Measurements from ENCODE around the gene LRFN5. TPM values are rescaled to one million over a fixed set of nuclear protein-coding genes. Genes with fewer than 3 reads are reported as not detected.

The LRFN5 gene
- polyA plus RNA-seq, 3 donors = not detected

DNA sequence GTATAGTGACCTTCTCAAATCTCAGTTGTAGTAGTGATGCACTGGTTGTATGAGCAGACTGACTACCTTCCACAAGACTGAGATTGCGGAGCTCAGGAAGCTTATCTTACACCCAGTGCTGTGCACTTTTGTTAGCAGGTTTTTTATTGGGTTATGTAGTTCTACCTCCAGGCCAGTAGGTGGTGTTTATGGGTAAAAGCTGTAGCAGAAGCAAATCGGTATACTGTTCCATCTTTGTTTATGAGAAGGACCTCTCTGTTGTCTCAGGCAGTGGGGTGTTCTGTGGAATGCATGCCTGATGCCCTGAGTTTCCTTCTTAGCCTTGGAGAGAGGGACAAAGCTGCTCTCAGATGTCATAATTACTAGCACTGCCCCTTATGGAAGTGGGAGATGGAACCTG, 217.8 kb downstream of the LRFN5 start:
- H3K9me3 ChIP-seq (replicated peaks in 1 of 2; ENCODE audit: control insufficient read depth in 1 of 2, insufficient read depth in 1 of 2, low read length in 2 of 2) = peaks cover 0 to 12% of the 10 kb centered on the region in 2 donors
- WGBS (ENCODE audit: insufficient coverage) = 100% methylated on average over 1 of the region's 2 CpGs
- H3K27ac Mint-ChIP-seq = no peak overlapping the region
- peaks cover 0 to 1% (median 1%) of the 10 kb centered on the region in 3 donors for H3K27me3 Mint-ChIP-seq (ENCODE audit: low read depth in 3 of 3)
- H3K4me1 ChIP-seq (ENCODE audit: control insufficient read depth in 1 of 2, insufficient read depth in 2 of 2, low read length in 2 of 2) = no peaks in the 10 kb centered on the region
- no peaks in the 10 kb centered on the region for H3K79me2 ChIP-seq (ENCODE audit: insufficient read depth, low read length)
- no peak overlapping the region for H3K4me3 Mint-ChIP-seq
- H4K20me1 ChIP-seq (ENCODE audit: insufficient read depth, low read length) = no peaks in the 10 kb centered on the region
- no peak for DNase-seq
- TF ChIP-seq, protein P1, sequence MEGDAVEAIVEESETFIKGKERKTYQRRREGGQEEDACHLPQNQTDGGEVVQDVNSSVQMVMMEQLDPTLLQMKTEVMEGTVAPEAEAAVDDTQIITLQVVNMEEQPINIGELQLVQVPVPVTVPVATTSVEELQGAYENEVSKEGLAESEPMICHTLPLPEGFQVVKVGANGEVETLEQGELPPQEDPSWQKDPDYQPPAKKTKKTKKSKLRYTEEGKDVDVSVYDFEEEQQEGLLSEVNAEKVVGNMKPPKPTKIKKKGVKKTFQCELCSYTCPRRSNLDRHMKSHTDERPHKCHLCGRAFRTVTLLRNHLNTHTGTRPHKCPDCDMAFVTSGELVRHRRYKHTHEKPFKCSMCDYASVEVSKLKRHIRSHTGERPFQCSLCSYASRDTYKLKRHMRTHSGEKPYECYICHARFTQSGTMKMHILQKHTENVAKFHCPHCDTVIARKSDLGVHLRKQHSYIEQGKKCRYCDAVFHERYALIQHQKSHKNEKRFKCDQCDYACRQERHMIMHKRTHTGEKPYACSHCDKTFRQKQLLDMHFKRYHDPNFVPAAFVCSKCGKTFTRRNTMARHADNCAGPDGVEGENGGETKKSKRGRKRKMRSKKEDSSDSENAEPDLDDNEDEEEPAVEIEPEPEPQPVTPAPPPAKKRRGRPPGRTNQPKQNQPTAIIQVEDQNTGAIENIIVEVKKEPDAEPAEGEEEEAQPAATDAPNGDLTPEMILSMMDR (IDR thresholded peaks at IDR 0.05) = no peak
- no peak overlapping the region for H3K4me3 ChIP-seq (replicated peaks in 1 of 3; ENCODE audit: low read depth in 2 of 3, low read length in 3 of 3)
- no peaks in the 10 kb centered on the region for H3K27me3 ChIP-seq (ENCODE audit: control insufficient read depth in 2 of 2, insufficient read depth in 2 of 2, low read length in 2 of 2)
- H3K27ac ChIP-seq (ENCODE audit: low read depth in 1 of 2, low read length in 2 of 2) = no peak overlapping the region
- H3K36me3 ChIP-seq (replicated peaks in 1 of 2; ENCODE audit: control insufficient read depth in 1 of 2, insufficient read depth in 2 of 2, low read length in 2 of 2) = no peaks in the 10 kb centered on the region
- no peak overlapping the region for H2AFZ ChIP-seq (ENCODE audit: insufficient read depth, low read depth, low read length, poor library complexity, severe bottlenecking)
- H3K9ac ChIP-seq (ENCODE audit: insufficient read depth, low read length, poor library complexity, severe bottlenecking) = no peak overlapping the region
- H3K9me3 Mint-ChIP-seq = peaks cover 0 to 7% (median 4%) of the 10 kb centered on the region in 7 donors
- H3K4me1 Mint-ChIP-seq = no peaks in the 10 kb centered on the region
- H3K36me3 Mint-ChIP-seq = no peaks in the 10 kb centered on the region
- intact Hi-C loops (cut with micrococcal nuclease) = no loop called here
- H3K4me2 ChIP-seq (replicated peaks; ENCODE audit: extremely low read depth, low read length, poor library complexity, severe bottlenecking) = no peak overlapping the region

DNA sequence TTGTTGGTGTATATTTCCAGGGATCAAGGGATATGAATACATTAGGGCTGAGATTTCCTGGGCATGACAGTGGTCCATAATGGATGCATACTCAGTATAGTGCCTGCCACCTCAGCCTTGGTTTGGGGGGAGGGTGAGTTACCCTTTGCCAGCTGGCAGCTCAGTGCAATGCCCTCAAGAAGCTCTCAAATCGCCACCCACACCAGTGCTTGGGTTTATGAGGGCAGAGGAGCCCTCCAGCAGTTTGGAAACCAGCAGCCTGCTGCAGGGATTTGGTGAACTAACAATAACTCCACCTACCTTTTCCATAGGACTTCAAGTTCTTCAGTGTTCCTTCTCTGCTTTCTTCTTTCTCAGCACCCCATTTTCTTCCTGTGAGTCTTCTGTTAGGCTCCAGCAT, 218.9 kb downstream of the LRFN5 start:
- WGBS (ENCODE audit: insufficient coverage) = 57% methylated on average over 1 of the region's 1 CpG
- peaks cover 0 to 12% of the 10 kb centered on the region in 2 donors for H3K9me3 ChIP-seq (replicated peaks in 1 of 2; ENCODE audit: control insufficient read depth in 1 of 2, insufficient read depth in 1 of 2, low read length in 2 of 2)
- Mint-ChIP-seq H3K9me3 (peaks cover 0 to 7% (median 4%) of the 10 kb centered on the region in 7 donors), H3K36me3 (no peaks in the 10 kb centered on the region), H3K4me3 (no peak overlapping the region), H3K4me1 (no peaks in the 10 kb centered on the region), H3K27me3 (ENCODE audit: low read depth in 3 of 3) (peaks cover 0 to 3% (median 1%) of the 10 kb centered on the region in 3 donors), H3K27ac (no peak overlapping the region)
- no peak overlapping the region for H3K9ac ChIP-seq (ENCODE audit: insufficient read depth, low read length, poor library complexity, severe bottlenecking)
- intact Hi-C loops (cut with micrococcal nuclease) = no loop called here
- no peaks in the 10 kb centered on the region for H4K20me1 ChIP-seq (ENCODE audit: insufficient read depth, low read length)
- no peaks in the 10 kb centered on the region for H3K27me3 ChIP-seq (ENCODE audit: control insufficient read depth in 2 of 2, insufficient read depth in 2 of 2, low read length in 2 of 2)
- no peak overlapping the region for H3K27ac ChIP-seq (ENCODE audit: low read depth in 1 of 2, low read length in 2 of 2)
- no peak overlapping the region for H2AFZ ChIP-seq (ENCODE audit: insufficient read depth, low read depth, low read length, poor library complexity, severe bottlenecking)
- H3K4me2 ChIP-seq (replicated peaks; ENCODE audit: extremely low read depth, low read length, poor library complexity, severe bottlenecking) = no peak overlapping the region
- no peak for DNase-seq
- H3K36me3 ChIP-seq (replicated peaks in 1 of 2; ENCODE audit: control insufficient read depth in 1 of 2, insufficient read depth in 2 of 2, low read length in 2 of 2) = no peaks in the 10 kb centered on the region
- no peaks in the 10 kb centered on the region for H3K79me2 ChIP-seq (ENCODE audit: insufficient read depth, low read length)
- no peak overlapping the region for H3K4me3 ChIP-seq (replicated peaks in 1 of 3; ENCODE audit: low read depth in 2 of 3, low read length in 3 of 3)
- H3K4me1 ChIP-seq (ENCODE audit: control insufficient read depth in 1 of 2, insufficient read depth in 2 of 2, low read length in 2 of 2) = no peaks in the 10 kb centered on the region
- TF ChIP-seq, protein P1 (IDR thresholded peaks at IDR 0.05) = no peak
